MM.1S (cell line): ENCODE data around the gene LSAMP.

Source experiments
- CTCF ChIP-seq: fragments of 300-600 bp; sonication (generic); IDR thresholded peaks from 2 replicates; pipeline ENCODE4 v1.5.1; 2016; ENCODE audit warnings: antibody characterized with exemption, low read length, mixed read lengths
- EZH2 ChIP-seq: fragments of 300-600 bp; sonication (generic); optimal IDR thresholded peaks from 2 replicates; pipeline ENCODE3; 2017; ENCODE audit warnings: low read depth, mild to moderate bottlenecking, antibody characterized with exemption, low read length, mixed read lengths

GRCh38 chr3:116083683-116084082, 361.6 kb downstream of the LSAMP start:
- TF ChIP-seq CTCF (no peak), EZH2 (no peak)
